Posterior cingulate gyrus (tissue), 11 donors: ENCODE data around the gene OCA2.

Experiments
- DNase-seq, 10 donors: peaks; one replicate each; pipeline versions ENCODE4 v3.0.0 to v3.0.0-alpha.2; 2020 to 2021; ENCODE audit warnings: mixed read lengths in 3 of 10
- intact Hi-C: fragments of 100-400 bp; cut with DNase I; formaldehyde crosslinking; loops from one replicate; pipeline ENCODE4 v1.15.1; 2023

Gene OCA2

DNA sequence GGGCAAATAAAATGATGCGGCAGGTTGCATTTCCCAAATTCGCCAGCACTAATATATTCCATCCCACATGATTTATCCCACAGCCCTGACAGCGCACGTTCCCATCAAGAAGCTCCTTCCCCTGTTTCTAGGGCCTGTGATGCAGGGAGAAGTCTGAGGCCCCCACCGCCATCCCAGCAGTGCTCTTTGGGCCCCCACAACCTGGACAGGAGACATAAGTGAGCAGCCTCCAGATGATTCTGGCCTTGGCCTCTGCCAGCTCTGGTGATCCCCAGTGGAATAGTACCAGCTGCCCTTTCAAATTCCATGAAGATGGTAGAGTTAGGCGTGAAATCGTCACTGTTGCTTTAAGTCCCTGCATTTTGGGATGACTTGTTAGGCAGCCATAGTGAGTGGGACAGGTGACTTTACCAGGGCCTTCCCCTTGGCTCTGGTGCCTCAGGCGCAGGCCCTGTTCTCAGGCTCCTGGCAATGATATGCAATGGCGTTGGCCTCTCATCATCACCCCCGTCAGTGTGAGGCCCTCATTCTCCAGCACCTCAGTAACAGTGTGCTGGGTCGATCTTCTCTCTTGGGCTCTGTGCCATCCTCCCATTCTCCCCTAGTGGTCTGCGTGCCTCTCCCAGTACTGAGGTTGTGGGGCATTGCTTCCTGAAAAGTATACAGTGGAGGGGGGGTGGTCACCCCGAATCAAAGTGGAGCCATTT lies 263.7 kb downstream of the OCA2 start:
- no peak for DNase-seq
- intact Hi-C loops = no loop called here

- intact Hi-C loops = no loop called here
- no peak for DNase-seq
Measured at GRCh38 chr15:27834684-27835083, 264.4 kb downstream of the OCA2 start.

DNA sequence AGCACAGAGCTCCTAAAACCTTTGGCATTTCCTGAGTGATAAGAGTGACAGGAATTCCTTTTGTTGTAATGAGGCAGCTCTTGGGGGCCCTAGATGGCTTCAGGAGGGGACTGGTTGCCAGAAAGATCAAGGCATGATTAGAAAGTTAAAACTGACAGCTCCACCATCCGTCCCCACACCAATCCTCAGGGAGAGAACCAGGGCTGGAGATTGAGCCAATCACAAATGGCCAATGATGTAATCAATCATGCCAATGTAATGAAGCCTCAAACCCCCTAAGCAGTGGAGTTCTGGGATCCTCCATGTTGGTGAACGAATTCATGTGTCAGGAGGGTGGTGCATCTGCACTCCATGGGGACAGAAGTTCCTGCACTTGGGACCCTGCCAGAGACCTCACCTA lies 265.1 kb downstream of the OCA2 start:
- DNase-seq = no peak
- intact Hi-C loops = no loop called here

- intact Hi-C loops = no loop called here
- DNase-seq = no peak
Measured at GRCh38 chr15:27833178-27833577, 265.9 kb downstream of the OCA2 start.

- intact Hi-C loops = no loop called here
- no peak for DNase-seq
Measured at GRCh38 chr15:27832237-27832596, 266.9 kb downstream of the OCA2 start.

DNA sequence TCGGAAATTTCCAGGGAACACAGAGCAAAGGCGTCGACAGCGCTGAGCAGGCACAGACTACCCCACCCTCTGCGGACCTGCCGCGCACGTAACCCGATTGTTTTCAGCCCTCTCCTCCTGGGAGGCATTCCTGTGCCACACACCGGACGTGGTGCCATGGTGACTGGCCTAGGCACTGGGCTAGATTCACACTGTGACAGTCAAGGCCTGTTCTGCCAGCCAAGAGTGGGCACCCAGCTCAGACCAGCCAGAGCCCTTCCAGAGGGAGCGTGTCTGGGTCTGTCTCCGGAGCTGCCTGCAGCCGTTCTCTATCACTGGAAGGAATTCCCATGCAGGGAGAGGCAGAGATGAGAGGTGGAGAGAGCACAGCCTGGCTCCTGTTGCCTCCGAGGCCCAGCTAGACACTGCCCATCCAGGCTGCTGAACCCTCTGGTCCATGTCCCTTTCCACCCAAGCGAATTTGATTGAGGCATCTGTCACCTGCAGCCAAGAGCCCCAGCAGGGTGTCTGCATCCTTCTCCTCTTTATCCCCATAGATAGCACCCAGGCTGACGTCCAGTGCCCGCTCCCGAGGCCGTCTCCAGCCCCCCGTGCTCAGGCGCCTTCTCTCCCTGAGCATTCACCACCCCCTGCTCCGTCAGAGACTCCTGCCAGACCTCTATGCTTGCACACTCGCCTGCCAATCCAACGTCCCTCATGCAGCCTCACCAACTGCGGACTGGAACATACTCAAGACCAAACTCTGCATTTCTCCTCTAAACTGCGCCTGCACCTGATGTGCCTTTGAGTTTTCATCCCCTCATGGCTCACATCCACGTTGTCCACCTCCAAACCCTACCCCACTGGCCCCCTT lies 267.5 kb downstream of the OCA2 start:
- intact Hi-C loops = no loop called here
- DNase-seq = no peak

GRCh38 chr15:27828746-27829145 lies 270.4 kb downstream of the OCA2 start:
- DNase-seq = no peak
- intact Hi-C loops = no loop called here

- DNase-seq = no peak
- intact Hi-C loops = no loop called here
Measured at GRCh38 chr15:27826902-27827714, 272.0 kb downstream of the OCA2 start.

DNA sequence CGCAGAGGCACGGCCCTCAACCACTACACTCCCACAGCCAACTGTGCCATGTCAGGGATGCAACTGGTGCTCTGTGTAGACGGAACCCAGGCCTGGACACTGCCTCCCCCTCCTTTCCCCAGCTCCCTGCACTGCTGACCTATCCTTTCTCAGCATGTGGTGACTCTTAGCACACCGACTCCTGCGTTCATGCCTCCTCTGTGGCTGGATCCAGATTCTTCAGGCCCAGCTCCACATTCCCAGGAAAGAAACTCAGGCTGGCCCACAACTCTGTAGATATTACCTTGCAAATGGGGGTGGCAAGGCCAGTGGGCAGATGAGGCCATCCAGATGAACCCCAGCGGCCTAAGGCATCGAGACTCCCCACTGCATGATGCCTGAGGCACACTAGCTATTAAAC lies 272.7 kb downstream of the OCA2 start:
- intact Hi-C loops = no loop called here
- no peak for DNase-seq

DNA sequence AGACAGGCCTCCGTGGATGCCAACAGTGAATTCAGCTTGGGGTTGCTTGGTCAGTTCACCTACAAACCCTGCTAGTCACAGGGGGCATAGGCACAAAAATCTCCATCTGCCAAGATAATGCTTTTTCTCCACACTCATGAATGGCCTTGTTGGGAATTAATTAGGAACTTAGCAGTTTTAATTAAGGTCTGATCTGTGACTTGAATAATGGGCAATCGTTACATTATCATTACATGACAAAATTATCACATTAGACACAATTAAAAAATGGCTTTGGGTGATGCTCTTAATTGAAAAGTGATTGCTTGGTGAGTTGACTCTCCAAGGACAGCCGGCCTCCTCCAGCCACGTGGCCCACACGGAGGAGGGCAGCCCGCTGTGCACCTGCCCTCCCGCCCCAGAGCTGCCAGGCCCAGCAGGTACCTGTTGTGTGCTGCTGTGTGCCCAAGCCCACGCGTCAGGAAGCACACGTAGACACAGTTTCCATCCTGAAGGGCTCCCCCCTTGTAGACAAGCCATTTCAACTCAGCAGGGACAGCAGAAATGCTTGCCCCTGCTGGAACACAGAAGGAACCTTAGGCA lies 274.2 kb downstream of the OCA2 start:
- DNase-seq = no peak
- intact Hi-C loops = no loop called here

- intact Hi-C loops = no loop called here
Measured at GRCh38 chr15:27821273-27821672, 277.8 kb downstream of the OCA2 start.

DNA sequence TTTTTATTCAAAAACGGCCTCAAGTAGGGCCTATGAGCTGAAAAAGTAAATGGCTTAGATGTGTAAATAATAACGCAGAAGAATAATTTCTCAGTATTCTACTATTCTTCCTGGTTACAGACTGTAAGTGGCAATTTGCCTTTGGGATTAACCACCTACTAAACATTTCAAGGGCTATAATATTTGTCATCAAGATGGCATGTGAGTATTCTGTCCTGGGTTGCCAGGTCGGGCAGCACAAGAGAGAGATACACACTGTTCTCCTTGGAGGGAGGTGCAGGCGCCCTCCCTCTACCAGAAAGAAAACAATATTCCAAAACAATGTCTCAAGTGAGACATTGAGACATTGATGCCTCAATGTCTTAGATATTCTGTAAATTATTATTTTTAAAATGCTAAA lies 278.4 kb downstream of the OCA2 start:
- intact Hi-C loops = no loop called here
- DNase-seq = no peak

More at GRCh38 chr15:27821273-27821672, 277.8 kb downstream of the OCA2 start:
- DNase-seq = no peak

DNA sequence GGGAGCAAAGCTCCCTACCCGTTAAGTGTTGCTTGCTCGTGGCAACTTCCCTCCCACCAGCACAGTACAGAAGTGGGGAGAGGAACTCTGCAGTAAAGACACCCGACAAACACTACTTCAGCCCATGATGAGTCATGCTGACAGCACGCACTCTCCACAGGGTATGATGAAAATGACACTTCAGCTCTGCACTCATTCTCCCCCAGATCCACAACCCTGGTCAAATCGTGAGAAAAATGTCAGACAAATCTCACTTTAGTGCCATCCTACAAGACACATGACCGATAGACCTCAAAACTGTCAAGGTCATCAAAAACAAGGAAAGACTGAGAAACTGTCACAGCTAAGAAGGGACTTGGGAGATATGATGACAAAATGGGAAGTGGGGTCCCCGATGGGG lies 278.9 kb downstream of the OCA2 start:
- intact Hi-C loops = no loop called here

GRCh38 chr15:27817258-27817657 lies 281.9 kb downstream of the OCA2 start:
- intact Hi-C loops = no loop called here
- DNase-seq = no peak

More for the DNA sequence above, 278.9 kb downstream of the OCA2 start:
- DNase-seq = no peak

DNA sequence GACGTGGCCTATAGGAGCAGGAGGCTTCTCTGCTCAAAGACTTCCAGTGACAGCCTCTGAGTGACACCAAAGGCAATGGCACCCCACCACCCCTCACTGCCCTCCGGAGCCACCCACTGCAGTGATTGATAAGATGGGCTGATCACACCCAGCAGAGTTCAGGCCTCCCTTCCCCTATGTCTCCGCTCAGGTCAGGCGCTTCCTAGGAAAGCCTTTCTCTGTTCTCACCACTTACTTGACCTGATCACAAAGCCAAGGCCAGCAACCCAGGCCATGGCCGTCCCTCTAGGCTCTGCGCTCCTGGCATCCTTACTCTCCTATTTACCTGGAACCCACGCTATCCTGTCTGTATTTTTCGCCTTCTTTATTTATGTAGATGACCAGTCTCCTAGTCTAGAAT lies 282.3 kb downstream of the OCA2 start:
- intact Hi-C loops = no loop called here
- DNase-seq = no peak

DNA sequence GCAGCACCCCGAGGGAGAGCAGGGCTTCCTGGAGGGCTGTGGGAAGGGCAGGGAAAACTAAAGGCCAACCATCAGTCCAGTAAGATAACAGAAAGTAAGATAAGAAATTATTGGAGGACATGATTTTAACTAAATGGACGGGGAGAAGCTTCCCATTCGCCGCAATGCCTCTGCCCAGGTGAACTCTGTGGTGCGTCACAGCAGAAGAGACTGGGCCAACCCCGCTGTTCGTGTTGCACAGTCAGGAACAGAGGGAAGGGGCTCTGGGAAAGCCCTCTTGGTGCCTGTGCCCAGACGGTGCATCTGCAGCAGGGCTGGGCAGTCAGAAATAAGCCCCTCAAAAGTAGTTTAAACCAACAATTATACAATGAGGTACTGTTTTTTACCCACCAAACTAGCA lies 284.1 kb downstream of the OCA2 start:
- DNase-seq = no peak
- intact Hi-C loops = no loop called here

DNA sequence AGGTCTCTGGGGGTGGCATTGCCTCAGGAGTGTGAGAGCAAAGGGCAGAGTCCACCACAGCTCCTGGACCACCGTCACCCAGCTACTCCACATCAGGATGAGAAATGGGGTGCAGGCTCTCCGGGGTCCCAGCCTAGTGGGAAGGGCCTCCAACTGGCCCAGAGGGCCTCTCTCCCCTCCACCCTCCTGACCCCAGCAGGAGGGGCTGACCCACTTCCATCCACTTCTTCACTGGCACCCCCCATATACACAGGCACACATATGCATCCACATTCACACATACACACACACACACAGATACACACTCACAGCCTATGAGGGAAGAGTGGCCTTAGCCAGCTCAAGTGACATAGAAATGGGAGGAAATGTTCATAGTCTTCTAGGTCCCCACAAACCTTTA lies 286.0 kb downstream of the OCA2 start:
- DNase-seq = no peak
- intact Hi-C loops = no loop called here

GRCh38 chr15:27808182-27808581 lies 290.9 kb downstream of the OCA2 start:
- peak in 1 of 10 donors; percentile 66 for DNase-seq
- intact Hi-C loops = no loop called here

GRCh38 chr15:27807335-27807734 lies 291.8 kb downstream of the OCA2 start:
- intact Hi-C loops = no loop called here
- DNase-seq = no peak

GRCh38 chr15:27806396-27806795 lies 292.7 kb downstream of the OCA2 start:
- intact Hi-C loops = no loop called here
- DNase-seq = no peak
